SU-DHL-6 (cell line): ENCODE results near the gene RASGRF2.

Experiments used
- CTCF ChIP-seq: fragments of 200-600 bp; sonication (generic); IDR thresholded peaks from one replicate; pipeline ENCODE4 v1.5.1; 2017; ENCODE audit warnings: antibody characterized with exemption, mild to moderate bottlenecking, low read length, moderate library complexity; ENCODE audit not compliant: insufficient read depth, poor library complexity, severe bottlenecking
- EZH2phosphoT487 ChIP-seq: fragments of 200-600 bp; sonication (generic), shearing (Covaris generic); conservative IDR thresholded peaks from 2 replicates; pipeline ENCODE4 v1.6.1; 2018; ENCODE audit warnings: mild to moderate bottlenecking, antibody characterized with exemption, low read length, moderate library complexity, mixed read lengths

DNA sequence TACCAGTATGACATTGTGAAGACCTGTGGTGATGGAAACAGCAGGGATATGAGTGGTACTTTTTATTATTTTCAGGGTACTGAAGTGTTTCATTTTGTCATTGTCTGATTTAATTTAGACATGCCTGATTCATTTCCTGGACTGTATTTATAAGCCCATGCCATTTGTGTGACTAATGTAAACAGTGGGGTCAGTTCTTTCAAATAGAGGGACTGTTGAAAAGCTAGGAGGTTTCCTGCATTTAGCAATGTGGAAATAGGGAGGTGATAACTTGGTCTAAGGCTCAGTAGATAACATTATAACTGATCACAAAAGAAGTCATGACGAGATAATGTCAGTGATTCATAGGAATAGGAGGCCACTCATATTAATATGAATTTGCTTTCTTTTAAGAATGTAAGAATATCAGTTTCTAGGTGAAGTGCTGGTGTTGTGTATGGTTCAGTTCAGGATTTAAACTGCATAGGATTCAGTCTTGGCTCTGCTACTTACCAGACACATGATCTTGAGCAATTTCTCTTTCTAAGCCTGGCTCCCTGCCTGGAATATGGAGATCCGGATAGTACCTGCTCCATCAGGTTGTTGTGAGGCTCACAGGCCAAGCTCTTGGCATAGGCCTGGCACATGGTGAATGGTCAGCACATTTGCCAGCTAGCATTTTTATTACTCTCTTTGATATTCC, 7.5 kb downstream of the RASGRF2 start:
- TF ChIP-seq CTCF: no peak
- TF ChIP-seq EZH2phosphoT487: no peak
